ENCODE data around the gene ALOX15.

DNA sequence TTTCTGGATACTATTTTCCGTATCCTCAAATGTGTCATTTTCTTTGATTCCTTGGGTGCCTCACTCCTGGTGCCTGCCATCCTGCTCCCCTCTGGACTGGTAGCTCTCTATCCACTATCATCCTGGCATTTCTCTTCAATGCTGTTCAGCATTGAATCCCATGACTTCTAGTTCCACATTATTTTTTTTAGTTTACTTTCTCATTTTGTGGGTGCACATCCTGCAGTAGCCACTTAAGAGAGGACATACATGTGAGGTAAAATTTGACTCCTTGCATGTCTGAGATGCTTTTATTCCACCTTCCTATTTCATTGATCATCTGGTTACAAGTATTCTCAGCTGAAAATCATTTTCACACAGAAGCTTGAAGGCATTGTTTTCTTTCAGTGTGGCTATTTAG is 19.1 kb downstream of the ALOX15 start:
- TF ChIP-seq, protein P1, sequence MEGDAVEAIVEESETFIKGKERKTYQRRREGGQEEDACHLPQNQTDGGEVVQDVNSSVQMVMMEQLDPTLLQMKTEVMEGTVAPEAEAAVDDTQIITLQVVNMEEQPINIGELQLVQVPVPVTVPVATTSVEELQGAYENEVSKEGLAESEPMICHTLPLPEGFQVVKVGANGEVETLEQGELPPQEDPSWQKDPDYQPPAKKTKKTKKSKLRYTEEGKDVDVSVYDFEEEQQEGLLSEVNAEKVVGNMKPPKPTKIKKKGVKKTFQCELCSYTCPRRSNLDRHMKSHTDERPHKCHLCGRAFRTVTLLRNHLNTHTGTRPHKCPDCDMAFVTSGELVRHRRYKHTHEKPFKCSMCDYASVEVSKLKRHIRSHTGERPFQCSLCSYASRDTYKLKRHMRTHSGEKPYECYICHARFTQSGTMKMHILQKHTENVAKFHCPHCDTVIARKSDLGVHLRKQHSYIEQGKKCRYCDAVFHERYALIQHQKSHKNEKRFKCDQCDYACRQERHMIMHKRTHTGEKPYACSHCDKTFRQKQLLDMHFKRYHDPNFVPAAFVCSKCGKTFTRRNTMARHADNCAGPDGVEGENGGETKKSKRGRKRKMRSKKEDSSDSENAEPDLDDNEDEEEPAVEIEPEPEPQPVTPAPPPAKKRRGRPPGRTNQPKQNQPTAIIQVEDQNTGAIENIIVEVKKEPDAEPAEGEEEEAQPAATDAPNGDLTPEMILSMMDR (IDR thresholded peaks at IDR 0.05): no peak
- no peak for TF ChIP-seq POLR2A (IDR thresholded peaks at IDR 0.05)

Measured in stomach (tissue), 4 donors.